Measurements from ENCODE around the gene GTSF1L.

- no peak for TF ChIP-seq CREB5 (CRISPR knock-in tag; IDR thresholded peaks at IDR 0.05; ENCODE audit: low read depth)
- TF ChIP-seq ISL1 (CRISPR knock-in tag; IDR thresholded peaks at IDR 0.05): no peak
- no peak for TF ChIP-seq PPARA (CRISPR knock-in tag; IDR thresholded peaks at IDR 0.05; ENCODE audit: borderline replicate concordance)
- TF ChIP-seq TSHZ2 (CRISPR knock-in tag; IDR thresholded peaks at IDR 0.05): no peak
- TF ChIP-seq RARB (CRISPR knock-in tag; IDR thresholded peaks at IDR 0.05): no peak
- no peak for TF ChIP-seq PATZ1 (CRISPR knock-in tag; IDR thresholded peaks at IDR 0.05; ENCODE audit: borderline replicate concordance)
- TF ChIP-seq ZFP30 (CRISPR knock-in tag; IDR thresholded peaks at IDR 0.05): no peak
- TF ChIP-seq TCF4 (CRISPR knock-in tag; IDR thresholded peaks at IDR 0.05; ENCODE audit: borderline replicate concordance): no peak
- no peak for TF ChIP-seq ZFP3 (CRISPR knock-in tag; IDR thresholded peaks at IDR 0.05)
- TF ChIP-seq GLIS3 (CRISPR knock-in tag; IDR thresholded peaks at IDR 0.05): no peak
- TF ChIP-seq CSDC2 (CRISPR knock-in tag; IDR thresholded peaks at IDR 0.05): no peak
Measured at GRCh38 chr20:43691928-43692524, 34.8 kb downstream of the GTSF1L start.
